HL-60 (cell line): ENCODE data around the gene PRKCE.

ENCODE experiments used
- SPI1 ChIP-seq: IDR thresholded peaks from 2 replicates; pipeline ENCODE4 v1.6.1; 2012; ENCODE audit warnings: low read depth, mild to moderate bottlenecking, borderline replicate concordance
- TF ChIP-seq, protein P1 (sequence below): IDR thresholded peaks from one replicate; pipeline ENCODE4 v1.5.1; 2011; ENCODE audit warnings: low read length, control low read depth, inconsistent platforms; ENCODE audit not compliant: insufficient read depth

DNA sequence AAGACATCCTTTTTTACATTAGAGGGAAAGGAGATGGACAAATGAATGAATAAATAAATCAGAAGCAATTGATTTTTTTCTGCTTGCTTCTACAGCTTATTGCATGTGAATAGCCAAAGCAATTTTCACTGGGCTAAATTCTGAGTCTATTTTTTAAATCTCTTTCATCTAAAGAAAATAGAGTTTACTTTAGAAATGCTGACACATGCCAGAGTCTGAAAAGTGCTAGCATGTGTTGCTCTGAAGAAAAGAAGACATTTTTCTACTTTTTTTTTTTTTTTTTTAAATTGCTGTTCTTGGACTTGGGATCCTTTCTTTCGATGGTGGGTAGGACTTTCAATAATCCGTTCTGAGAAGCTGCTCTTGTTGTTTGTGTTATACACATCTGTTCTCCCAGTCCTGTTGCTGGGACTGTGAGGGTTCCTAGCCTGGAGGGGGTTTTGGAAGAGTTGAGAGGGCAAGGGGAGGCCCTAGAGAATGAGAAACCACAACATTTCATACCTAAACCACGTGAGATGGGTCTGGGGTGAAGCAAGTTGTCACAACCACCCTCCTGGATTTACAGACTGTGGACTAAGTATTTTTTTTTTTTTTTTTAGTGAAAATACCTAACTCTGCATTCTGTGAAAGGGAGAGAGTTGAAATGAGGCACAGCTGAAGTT lies 193.5 kb downstream of the PRKCE start:
- TF ChIP-seq, protein P1, sequence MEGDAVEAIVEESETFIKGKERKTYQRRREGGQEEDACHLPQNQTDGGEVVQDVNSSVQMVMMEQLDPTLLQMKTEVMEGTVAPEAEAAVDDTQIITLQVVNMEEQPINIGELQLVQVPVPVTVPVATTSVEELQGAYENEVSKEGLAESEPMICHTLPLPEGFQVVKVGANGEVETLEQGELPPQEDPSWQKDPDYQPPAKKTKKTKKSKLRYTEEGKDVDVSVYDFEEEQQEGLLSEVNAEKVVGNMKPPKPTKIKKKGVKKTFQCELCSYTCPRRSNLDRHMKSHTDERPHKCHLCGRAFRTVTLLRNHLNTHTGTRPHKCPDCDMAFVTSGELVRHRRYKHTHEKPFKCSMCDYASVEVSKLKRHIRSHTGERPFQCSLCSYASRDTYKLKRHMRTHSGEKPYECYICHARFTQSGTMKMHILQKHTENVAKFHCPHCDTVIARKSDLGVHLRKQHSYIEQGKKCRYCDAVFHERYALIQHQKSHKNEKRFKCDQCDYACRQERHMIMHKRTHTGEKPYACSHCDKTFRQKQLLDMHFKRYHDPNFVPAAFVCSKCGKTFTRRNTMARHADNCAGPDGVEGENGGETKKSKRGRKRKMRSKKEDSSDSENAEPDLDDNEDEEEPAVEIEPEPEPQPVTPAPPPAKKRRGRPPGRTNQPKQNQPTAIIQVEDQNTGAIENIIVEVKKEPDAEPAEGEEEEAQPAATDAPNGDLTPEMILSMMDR: no peak
- TF ChIP-seq SPI1: no peak
